ENCODE data around the gene ANKRD36.
A peak's percentile ranks its signal among the peaks of the same experiment; 100 is the strongest.
"Not testable (repeated sequence)": the region's sequence is repeated elsewhere in the genome, so short reads cannot be mapped to it uniquely, and the experiment has no call there.

The ANKRD36 gene

DNA sequence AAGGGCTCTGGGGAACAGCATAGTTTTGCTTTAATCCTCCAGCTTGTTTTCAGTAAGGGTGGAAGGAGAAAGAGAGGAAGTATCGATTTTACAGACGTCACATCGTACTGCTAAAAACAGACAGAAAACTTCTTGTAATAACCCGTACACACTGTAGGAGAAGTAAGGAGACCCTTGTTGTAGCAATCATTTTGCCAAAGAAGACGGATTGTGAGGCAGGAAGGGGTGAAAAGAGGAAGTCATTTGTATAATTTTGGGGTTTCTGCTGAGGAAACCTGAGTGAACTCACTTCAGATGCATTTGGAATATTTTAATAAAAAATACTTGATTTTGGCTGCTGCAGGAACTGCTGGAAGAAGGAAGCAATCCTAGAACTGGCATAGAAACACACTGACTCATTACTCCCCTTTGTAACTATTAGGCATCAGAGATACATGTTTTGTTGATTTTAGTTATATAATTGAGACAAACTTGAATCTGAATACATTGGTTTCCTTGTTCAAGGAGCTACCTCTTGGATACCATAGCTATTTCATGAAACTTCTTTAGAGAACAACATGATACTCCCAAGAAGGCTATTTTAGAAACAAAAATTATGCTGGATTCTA lies 89.8 kb downstream of the ANKRD36 start:
- DNase-seq (ENCODE audit: low read depth in 2 of 2) = peak in 1 of 2 donors; percentile 20
- H3K4me3 ChIP-seq (replicated peaks in 1 of 2; ENCODE audit: low read depth in 2 of 2, low read length in 2 of 2) = not testable (repeated sequence)

DNA sequence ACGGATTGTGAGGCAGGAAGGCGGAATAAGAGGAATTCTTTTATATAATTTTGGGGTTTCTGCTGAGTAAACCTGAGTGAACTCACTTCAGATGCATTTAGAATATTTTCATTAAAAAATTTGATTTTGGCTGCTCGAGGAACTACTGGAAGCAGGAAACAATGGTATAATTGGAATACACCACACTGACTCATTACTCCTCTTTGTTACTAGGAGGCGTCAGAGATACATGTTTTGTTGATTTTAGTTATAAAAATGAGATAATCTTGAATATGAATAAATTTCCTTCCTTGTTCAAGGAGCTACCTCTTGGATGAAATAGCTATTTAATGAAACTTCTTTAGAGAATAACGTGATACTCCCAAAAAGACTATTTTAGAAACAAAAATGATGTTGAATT lies 97.4 kb downstream of the ANKRD36 start:
- TF ChIP-seq, protein P1, sequence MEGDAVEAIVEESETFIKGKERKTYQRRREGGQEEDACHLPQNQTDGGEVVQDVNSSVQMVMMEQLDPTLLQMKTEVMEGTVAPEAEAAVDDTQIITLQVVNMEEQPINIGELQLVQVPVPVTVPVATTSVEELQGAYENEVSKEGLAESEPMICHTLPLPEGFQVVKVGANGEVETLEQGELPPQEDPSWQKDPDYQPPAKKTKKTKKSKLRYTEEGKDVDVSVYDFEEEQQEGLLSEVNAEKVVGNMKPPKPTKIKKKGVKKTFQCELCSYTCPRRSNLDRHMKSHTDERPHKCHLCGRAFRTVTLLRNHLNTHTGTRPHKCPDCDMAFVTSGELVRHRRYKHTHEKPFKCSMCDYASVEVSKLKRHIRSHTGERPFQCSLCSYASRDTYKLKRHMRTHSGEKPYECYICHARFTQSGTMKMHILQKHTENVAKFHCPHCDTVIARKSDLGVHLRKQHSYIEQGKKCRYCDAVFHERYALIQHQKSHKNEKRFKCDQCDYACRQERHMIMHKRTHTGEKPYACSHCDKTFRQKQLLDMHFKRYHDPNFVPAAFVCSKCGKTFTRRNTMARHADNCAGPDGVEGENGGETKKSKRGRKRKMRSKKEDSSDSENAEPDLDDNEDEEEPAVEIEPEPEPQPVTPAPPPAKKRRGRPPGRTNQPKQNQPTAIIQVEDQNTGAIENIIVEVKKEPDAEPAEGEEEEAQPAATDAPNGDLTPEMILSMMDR (IDR thresholded peaks at IDR 0.05; ENCODE audit: low read depth, low read length) = no peak
- peak in 1 of 2 donors; percentile 41 for DNase-seq (ENCODE audit: low read depth in 2 of 2)
- no peak overlapping the region for H3K4me3 ChIP-seq (replicated peaks in 1 of 2; ENCODE audit: low read depth in 2 of 2, low read length in 2 of 2)

DNA sequence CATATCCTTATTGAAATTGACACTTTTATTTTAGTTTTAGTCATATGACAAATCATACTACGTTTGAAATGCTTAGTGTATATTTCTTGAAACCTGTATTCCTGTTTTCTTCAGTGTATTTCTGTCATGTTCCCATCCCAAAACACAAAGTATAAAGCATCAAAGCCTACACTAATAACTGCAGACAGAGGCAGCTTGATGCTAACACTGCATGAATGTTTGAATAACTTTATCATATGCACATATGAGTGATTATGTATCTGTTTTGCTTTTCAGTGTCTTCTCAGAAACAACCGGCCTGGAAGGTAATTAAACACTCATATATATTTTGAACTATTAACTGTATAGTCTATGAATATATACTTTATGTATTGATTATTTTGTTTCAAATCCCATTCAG lies 102.1 kb downstream of the ANKRD36 start:
- not testable (repeated sequence) for DNase-seq (ENCODE audit: low read depth in 2 of 2); H3K4me3 ChIP-seq (replicated peaks in 1 of 2; ENCODE audit: low read depth in 2 of 2, low read length in 2 of 2)

DNA sequence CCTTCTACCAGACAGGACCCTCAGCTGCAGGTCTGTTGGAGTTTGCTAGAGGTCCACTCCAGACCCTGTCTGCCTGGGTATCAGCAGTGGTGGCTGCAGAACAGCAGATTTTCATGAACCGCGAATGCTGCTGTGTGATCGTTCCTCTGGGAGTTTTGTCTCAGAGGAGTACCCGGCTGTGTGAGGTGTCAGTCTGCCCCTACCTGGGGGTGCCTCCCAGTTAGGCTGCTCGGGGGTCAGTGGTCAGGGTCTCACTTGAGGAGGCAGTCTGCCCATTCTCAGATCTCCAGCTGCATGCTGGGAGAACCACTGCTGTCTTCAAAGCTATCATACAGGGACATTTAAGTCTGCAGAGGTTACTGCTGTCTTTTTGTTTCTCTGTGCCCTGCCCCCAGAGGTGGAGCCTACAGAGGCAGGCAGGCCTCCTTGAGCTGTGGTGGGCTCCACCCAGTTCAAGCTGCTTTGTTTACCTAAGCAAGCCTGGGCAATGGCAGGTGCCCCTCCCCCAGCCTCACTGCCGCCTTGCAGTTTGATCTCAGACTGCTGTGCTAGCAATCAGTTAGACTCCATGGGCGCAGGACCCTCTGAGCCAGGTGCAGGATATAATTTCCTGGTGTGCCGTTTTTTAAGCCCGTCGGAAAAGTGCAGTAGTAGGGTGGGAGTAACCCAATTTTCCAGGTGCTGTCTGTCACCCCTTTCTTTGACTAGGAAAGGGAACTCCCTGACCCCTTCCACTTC lies 118.1 kb downstream of the ANKRD36 start:
- not testable (repeated sequence) for H3K4me3 ChIP-seq (replicated peaks in 1 of 2; ENCODE audit: low read depth in 2 of 2, low read length in 2 of 2); DNase-seq (ENCODE audit: low read depth in 2 of 2)

DNA sequence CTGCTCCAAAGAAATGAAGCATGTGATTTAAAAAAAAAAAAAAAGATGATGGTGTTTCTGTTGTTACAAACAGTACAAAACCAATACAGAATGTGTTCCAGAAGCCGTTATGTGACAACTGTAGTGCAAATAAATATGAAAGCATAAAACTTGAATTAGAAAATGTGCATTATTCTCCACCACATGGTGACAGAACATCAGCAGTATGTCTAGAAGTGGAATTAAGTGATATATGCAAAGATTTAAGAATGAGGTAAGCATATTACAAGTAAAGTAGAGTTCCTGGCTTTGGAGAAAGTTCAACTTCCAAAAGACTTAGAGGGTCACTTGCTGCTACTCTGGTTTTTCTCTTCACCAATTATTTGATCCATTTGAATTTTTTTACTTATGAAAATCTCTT lies 120.0 kb downstream of the ANKRD36 start:
- H3K4me3 ChIP-seq (replicated peaks in 1 of 2; ENCODE audit: low read depth in 2 of 2, low read length in 2 of 2); DNase-seq (ENCODE audit: low read depth in 2 of 2): not testable (repeated sequence)

DNA sequence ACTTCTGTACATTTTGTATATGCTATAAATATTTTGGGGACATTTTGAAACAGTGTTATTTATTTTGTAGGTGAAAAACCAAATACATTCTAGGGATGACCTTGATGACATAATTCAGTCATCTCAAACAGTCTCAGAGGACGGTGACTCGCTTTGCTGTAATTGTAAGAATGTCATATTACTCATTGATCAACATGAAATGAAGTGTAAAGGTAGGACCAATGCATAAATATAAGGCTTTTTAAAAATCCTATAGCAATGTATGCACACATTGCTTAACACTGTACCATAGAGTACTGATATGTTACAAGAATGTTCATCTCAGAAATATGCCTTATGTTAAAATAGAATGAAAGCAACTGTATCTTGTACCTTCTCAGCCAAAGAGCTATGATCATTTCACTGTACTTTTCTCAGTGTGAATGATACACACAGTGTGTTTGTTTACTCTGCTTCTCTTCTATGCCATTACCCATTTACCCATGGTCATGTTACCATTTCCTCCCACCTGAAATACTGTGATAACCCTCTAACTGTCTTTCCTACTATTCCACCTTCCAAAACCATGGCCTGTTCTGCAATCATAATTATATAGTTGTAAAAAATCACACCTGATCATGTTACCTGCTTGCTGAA lies 120.8 kb downstream of the ANKRD36 start:
- H3K4me3 ChIP-seq (replicated peaks in 1 of 2; ENCODE audit: low read depth in 2 of 2, low read length in 2 of 2); DNase-seq (ENCODE audit: low read depth in 2 of 2): not testable (repeated sequence)

DNA sequence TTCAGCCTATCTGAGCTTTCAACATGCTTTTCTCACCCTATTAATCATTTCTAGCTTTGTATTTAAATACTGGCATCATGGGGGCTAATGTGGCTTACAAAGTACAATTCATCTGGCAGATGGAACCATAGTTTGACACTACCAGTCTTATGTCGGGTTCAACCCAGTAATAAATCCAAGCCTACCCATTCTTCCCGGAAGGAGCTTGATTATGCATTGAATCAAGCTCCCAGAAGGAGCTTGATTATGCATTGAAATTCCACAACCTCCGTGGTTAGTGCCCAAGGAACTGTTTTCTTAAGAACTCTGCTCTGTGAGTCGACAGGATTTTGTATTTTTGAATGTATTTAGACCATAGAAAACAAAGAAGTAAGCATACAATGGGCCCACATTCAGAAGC lies 148.2 kb downstream of the ANKRD36 start:
- DNase-seq (ENCODE audit: low read depth in 2 of 2); H3K4me3 ChIP-seq (replicated peaks in 1 of 2; ENCODE audit: low read depth in 2 of 2, low read length in 2 of 2): not testable (repeated sequence)

DNA sequence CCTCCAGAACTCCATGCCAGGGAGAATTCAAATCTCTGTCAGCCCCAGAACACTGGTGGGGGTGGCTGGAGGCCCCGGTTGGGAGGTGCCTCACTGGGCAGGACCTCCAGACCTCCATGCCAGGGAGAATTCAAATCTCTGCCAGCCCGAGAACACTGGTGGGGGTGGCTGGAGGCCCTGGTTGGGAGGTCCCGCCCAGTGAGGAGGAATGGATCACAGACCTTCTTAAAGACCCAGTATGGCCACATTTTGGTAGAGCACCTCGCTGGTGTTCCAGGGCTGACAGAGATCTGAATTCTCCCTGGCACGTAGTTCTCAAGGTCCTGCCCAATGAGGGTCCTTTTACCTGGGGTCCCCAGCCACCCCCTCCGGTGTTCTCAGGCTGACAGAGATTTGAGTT lies 153.5 kb downstream of the ANKRD36 start:
- not testable (repeated sequence) for H3K4me3 ChIP-seq (replicated peaks in 1 of 2; ENCODE audit: low read depth in 2 of 2, low read length in 2 of 2); DNase-seq (ENCODE audit: low read depth in 2 of 2)

DNA sequence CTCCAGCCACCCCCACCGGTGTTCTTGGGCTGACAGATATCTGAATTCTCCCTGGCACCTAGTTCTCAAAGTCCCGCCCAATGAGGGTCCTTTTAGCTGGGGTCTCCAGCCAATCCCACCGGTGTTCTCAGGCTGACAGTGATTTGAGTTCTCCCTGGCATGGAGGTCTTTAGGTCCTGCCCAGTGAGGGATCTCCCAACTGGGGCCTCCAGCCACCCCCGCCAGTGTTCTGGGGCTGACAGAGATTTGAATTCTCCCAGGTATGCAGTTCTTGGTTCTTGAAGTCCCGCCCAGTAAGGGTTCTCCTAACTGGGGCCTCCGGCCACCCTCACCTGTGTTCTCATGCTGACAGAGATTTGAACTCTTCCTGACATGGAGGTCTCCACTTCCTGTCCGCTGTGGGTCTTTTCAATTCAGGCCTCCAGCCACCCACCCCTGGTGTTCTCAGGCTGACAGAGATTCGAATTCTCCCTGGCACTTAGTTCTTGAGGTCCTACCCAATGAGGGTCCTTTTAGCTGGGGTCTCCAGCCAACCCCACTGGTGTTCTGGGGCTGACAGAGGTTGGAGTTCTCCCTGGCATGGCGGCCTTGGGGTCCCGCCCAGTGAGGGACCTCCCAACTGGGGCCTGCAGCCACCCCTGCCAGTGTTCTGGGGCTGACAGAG lies 154.6 kb downstream of the ANKRD36 start:
- TF ChIP-seq, protein P1 (IDR thresholded peaks at IDR 0.05; ENCODE audit: low read depth, low read length) = no peak
- DNase-seq (ENCODE audit: low read depth in 2 of 2) = no peak
- no peak overlapping the region for H3K4me3 ChIP-seq (replicated peaks in 1 of 2; ENCODE audit: low read depth in 2 of 2, low read length in 2 of 2)

DNA sequence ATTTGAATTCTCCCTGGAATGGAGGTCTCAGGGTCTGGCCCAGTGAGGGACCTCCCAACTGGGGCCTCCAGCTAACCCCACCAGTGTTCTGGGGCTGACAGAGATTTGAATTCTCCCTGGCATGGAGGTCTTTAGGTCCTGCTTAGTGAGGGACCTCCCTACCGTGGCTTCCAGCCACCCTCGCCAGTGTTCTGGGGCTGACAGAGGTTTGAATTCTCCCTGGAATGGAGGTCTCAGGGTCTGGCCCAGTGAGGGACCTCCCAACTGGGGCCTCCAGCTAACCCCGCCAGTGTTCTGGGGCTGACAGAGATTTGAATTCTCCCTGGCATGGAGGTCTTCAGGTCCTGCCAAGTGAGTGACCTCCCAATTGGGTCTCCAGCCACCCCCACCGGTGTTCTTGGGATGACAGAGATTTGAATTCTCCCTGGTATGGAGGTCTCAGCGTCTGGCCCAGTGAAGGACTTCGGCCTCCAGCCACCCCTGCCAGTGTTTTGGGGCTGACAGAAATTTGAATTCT lies 155.2 kb downstream of the ANKRD36 start:
- not testable (repeated sequence) for DNase-seq (ENCODE audit: low read depth in 2 of 2)

DNA sequence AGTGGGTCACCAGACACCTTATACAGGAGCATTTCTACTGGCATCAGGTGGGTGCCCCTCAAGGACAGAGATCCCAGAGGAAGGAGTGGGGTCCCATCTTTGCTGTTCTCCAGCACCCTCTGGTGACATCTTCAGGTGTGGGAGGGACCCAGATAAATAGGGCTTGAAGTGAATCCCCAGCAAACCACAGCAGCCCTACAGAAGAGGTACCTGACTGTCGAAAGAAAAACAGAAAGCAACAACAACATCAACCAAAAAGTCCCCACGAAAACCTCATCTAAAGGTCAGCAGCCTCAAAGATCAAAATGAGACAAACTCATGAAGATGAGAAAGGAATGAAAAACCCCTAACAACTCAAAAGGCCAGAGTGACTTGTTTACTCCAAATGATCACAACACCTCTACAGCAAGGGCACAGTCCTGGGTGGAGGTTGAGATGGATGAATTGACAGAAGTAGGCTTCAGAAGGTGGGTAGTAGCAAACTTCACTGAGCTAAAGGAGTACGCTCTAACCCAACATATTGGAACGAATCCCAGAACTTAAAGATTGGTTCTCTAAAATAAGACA lies 163.4 kb downstream of the ANKRD36 start:
- not testable (repeated sequence) for H3K4me3 ChIP-seq (replicated peaks in 1 of 2; ENCODE audit: low read depth in 2 of 2, low read length in 2 of 2); DNase-seq (ENCODE audit: low read depth in 2 of 2)

More for the DNA sequence above, 155.2 kb downstream of the ANKRD36 start:
- H3K4me3 ChIP-seq (replicated peaks in 1 of 2; ENCODE audit: low read depth in 2 of 2, low read length in 2 of 2) = not testable (repeated sequence)

DNA sequence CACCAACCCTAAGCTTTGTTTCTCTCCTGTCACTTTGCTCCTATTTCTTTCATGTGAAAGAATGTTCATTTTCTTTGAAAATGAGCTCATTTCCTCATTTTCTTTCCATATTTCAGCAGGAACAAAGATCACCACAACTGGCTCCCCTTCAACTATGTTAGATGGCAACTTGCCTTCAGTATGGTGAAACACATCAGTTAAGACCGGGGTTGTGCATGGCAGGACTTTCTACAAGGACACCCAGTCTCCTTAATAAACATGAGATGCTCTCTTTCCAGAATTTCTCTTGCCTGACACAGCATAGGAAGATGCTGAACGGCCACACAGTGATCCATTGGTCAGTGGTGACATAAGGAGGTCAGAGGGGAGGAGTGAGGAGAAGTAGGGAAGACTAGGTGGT lies 172.2 kb downstream of the ANKRD36 start:
- DNase-seq (ENCODE audit: low read depth in 2 of 2); H3K4me3 ChIP-seq (replicated peaks in 1 of 2; ENCODE audit: low read depth in 2 of 2, low read length in 2 of 2): not testable (repeated sequence)

DNA sequence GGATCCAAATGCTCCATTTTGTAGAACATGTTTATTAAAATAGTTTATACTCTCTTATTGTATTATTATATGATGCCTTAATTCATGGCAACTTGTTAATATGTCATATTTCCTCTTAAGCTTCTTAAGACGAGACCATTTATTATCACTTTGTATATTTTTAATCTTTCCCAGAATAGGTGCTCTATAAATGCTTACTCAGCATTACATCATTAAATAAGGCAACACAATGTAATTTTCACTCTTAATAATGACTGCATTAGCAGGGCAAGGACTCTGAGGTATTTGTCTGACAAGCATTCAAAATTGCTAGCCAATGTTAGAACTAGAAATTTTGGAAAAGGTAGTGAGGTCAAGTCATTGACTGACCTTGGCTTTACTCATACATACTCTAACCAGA lies 180.7 kb downstream of the ANKRD36 start:
- DNase-seq (ENCODE audit: low read depth in 2 of 2); H3K4me3 ChIP-seq (replicated peaks in 1 of 2; ENCODE audit: low read depth in 2 of 2, low read length in 2 of 2): not testable (repeated sequence)

Data from cardiac fibroblast (primary cell).